Activated CD8-positive, alpha-beta memory T cell treated with anti-CD3 and anti-CD28 coated beads for 24 hours (primary cell): Measurements from ENCODE around the gene STK38L.
A peak's percentile ranks its signal among the peaks of the same experiment; 100 is the strongest.

Experiments
- DNase-seq: peaks from one replicate; pipeline ENCODE4 v3.0.0-alpha.2; 2020

The STK38L gene

DNA sequence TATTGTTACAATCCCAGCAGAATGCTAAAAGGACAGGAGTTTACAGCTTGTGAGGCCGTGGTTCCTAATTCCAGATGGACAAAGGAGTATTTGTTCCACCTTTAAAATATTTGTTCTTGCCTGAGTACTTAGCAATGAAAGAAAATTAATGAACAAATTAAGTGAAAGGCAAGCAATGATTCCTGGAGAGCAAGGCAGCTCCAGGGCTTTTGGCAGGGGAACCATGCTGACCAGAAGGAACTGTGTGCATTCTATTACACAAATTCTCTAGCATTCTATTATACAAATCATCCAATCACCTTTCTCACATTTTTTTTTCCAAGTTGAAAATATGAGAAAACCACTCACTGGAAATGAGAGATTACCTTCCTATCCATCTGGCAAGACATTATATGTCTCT lies 86.8 kb downstream of the STK38L start:
- no peak for DNase-seq

DNA sequence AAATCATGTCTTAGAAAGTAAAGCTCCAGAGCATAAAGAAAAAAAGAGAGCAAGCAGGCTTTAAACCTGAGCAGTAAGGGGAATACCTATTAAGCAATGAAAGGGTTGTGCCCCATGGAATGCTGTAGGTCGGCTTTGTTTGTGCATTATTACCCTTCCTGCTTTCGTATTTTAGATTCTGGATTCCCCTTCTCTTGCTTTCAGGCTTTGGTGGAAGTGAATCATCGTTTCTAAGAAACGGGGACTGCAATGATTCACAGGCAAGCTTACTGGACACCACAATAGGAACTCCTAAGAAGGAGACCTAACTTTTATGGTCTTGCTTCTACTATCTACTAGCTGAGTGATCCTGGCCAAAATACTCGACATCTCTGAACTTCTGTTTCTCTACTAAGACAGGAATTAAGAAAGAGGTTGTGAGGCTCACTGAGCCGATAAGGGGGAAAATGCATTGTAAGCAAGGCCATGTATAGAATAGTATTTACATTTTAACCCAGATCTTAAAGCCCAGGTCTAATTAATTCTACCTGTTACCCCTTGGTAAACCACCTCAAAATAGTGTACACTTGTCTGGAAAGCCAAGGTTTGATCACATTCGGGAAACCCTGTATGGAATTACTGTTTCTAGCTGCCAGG lies 87.3 kb downstream of the STK38L start:
- no peak for DNase-seq

DNA sequence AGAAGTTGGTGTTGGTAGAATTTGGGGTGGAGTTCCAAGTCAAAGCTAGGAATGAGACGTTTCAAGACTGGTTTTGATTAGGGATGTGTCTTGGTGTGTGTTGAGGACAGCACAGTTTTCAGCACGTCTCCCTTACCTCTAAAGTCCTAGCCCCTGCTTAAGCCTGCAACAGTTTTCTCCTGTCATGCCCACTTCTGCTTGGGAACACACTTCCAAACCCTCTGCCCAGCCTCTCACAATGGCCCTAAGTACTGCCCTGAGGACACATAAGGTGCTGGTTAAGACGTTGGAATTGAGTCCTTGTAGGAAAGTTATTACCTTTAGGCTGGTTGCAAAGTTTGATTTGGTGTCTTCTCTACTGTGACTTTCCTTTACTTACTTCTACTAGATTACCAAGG lies 87.8 kb downstream of the STK38L start:
- DNase-seq, result no peak

DNA sequence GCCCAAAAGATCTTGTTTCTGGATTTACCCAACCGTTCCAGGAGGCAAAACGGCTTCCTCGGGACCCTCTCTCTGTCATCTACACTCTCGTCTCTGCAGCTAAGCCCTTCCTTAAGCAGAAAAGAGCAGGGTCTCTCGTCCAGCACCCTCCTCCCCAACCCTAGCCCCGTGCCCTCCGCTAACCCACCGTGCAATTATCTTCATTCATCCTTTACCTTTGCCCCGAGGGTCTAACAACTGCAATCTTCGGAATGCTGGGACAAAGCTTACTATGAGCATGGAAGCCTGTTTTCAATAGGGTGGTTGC lies 88.3 kb downstream of the STK38L start:
- DNase-seq, result no peak

DNA sequence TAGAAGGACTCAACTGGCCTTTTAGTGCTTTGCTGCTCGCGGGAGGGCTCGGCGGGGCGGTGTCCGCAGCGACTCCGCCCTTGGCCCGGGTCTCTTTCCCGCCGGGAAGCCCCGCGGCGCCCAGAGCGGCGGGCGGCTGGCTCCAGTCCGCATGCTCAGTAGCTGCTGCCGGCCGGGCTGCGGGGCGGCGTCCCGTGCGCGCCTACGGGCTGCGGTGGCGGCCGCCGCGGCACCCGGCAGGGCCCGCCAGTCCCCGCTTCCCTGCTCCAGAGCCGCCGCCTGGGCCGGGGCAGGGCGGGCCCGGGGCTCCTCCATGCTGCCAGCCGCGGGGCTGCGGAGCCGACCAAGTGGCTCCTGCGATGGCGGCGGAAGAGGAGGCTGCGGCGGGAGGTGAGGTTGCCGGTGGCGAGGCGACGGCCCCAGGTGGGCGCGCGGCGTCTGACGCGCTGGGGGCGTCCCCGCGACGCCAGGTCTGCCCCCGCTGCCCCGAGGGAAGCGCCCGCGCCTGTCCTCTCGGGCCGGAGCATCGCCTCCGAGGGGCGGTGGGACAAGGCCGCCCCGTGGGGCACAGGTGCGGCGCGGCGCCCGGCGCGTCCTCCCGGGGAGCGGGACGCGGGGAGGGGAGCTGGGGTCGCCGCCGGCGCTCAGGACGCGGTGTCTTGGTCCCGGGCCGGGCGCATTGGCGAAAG lies 88.8 kb downstream of the STK38L start, which contains the start of gene BMAL2:
TSS of gene BMAL2 (plus strand) at position 123 of the 689 bp plus-strand sequence. CDS start at position 360, 237 bp downstream.
- DNase-seq, result peak; percentile 78

DNA sequence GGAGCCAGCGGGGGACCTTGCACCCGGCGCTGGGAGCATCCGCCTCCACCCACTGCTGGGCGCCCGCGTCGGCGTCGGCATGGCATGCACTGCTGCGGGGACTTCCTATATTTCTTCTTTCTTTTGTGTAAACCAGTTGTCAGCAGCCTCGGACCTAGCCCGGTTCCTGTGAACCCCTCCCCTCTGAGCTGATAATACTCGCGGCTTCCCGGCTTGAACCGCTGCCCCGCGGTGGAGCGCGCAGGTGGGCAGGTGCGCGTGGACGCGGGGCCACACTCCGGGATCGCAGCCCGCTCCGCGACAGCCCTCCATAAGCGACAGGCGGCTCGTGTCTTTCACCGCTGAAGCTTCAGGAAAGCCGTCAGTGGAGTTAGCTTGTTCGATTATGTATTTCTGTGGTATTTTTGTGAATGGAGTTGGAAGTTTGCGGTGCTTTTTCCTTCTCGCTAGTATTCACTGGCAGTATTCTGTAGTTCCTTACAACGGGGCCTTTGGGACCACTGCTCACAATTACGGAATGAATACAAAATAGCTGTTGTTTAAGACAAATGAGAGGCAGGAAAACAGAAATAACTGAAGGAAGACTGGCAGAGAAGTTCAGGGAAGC lies 89.4 kb downstream of the STK38L start:
- DNase-seq, result peak; percentile 75

DNA sequence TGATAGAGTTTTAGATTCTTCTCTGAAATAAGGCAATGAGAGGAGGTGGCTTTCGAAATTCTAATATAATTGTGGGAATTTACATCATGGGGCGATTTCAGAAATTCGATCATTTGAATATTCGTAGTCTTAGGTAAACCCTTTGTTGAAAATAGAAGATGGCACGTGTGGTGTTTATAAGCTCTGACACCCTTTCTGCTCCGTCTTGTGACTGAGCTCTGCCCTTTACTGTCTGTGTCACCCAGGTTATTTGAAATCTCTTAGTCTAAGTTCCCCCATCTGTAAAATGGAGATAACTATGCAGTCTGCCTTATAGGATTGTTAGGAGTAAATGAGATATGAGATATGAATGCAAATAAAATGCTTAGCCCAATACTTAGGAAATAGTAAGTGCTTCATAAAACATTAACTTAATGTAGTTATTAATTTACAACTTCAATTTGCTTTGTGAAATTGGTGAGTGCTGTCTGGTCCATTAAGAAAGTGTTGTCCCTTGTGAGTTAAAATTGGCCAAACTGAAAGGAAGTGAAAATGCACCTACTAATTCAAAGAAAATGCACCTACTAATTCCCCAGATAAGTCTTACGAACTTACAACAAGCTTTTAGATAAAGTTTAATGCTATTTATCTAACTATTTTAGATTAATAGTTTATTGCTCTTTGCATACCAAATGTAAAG lies 90.1 kb downstream of the STK38L start:
- no peak for DNase-seq

DNA sequence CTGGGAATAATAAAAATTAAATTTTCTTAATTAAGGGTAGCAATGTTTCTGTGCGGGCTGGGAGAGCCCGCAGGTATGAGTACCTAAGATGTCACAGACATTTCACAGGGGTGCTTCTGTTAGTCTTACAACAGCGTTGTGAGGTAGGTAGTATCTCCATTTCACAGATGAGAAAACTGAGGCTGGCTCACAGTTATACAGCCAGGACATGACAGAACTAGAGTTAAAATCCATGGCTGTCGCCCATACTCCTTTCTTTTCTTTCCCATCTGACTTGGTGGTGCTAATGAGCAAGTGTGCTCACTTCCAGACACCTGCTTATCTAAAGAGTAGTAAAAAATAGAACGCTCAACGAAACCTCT lies 90.6 kb downstream of the STK38L start:
- no peak for DNase-seq

DNA sequence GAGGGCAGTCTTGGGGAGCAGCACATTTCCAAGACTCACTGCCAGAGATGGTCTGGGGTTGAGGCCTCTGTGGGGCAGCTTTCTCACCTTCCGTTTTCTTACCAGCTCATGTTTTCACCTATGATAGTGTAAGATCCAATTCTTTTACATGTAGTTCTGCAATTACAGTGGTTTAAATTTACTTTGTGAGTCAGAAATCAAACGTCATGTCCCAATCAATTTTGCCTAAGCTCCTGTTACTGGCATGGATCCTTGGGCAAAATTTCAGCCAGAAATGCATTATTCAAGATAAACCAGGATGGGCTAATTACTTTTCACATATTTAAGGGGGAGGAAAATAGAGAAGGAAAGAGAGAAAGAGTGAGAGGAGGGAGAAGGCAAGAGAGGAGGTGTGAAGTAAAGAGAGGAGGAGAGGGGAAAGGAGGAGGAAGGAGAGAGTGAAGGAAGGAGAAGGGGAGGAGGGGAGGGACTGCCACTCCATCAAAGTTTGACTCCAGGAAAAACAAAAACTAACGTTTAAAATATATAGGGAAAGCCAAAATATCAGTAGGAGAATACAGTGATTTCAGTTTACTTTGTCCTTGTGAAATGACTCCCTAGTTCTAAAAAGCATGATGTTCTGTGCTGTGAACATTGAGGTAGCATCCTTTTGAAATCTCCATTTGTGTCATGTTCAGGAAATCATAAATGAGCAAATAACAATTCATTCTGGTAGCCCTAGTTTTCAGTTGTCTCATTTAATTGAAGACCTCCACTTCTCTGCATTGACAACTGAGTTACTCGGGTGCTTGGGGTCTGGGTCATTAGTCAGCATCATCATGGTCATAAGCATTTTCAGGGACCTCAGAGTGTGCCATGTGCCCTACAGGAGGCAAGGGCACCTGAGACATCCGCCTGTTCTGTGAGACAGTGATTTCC lies 91.5 kb downstream of the STK38L start:
- DNase-seq, result no peak

DNA sequence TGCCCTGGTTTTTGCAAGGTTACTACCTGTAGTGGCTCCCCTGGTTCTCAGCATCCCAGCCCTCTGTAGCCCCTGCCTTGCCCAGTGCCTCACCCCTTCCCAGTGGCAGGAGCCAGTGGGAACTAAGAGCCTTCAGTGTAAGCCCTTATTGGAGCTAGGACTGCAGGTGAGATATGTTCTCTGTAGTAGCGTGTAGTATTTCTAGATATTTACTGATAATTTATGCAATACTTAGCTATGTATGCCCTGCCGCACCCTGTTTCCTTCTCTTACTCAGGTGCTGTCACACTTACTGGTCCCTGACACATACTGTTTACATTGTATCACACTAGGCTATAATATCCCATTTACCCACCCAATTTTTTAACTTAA lies 92.2 kb downstream of the STK38L start:
- no peak for DNase-seq

DNA sequence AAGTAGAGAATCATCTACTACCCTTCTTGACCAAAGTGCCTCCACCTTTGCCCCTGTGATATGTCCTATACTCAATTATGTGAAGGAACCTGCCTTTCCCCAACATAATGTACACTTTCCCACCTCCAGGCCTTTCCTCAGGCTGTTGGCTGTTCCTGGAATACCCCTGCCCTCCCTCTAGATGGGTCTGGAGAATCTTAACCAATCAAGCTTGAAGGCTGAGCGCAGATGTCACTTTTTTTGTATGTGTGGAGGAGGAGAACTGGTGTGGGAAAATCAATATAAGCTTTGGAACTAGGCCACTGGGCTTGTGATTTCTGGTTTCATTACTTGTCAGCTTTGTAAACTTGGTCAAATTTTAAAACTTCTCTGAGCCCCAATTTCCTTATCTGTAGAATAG lies 93.3 kb downstream of the STK38L start:
- DNase-seq, result no peak

DNA sequence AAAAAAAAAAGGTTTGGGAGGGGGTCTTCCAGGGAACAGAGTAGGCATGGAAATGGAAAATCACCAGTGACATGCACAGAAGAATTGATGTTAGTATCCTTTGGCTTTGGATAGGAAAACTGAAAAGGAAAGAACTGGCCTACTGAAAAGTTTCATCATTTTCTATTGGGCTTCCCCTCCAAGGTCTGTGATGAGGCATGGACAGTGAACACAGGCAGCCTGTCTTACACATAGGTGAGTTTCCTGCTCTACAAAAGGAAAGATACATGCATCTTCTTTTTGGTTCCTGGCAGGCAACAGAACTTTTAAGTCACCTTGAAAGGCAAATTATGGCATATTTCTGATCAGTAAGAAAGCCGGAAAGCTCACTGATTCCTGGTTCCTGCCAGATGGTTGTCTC lies 94.4 kb downstream of the STK38L start:
- no peak for DNase-seq

DNA sequence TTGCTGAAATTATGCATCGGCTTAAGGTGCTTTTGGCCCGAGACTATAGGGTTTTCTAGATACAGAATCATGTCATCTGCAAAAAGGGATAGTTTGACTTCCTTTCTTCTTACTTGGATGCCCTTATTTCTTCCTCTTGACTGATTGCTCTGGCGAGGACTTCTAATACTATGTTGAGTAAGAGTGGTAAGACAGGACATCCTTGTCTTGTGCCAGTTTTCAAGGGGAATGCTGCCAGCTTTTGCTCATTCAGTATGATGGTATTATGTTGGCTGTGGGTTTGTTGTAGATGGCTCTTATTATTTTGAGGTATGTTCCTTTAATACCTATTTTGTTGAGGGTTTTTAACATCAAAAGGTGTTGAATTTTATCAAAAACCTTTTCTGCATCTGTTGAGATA lies 96.9 kb downstream of the STK38L start:
- DNase-seq, result no peak

DNA sequence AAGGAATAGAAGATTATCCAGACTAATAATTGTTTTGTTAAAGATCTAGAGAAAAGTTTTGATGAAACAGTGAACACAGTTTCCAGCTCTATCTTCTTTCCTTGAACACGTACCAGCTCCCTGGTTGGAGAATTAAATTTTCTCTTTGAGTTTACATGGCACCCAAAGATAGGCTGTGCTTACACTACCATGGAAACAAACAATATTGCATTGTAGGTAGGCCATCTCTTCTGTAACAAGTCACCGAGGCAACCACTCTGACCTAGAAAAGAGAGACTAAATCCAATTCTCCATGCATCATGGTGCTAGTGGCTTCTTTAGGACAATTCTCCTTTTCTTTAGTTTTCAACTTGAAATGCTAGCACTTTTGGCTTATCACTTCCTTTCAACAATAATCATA lies 98.5 kb downstream of the STK38L start:
- DNase-seq, result no peak

DNA sequence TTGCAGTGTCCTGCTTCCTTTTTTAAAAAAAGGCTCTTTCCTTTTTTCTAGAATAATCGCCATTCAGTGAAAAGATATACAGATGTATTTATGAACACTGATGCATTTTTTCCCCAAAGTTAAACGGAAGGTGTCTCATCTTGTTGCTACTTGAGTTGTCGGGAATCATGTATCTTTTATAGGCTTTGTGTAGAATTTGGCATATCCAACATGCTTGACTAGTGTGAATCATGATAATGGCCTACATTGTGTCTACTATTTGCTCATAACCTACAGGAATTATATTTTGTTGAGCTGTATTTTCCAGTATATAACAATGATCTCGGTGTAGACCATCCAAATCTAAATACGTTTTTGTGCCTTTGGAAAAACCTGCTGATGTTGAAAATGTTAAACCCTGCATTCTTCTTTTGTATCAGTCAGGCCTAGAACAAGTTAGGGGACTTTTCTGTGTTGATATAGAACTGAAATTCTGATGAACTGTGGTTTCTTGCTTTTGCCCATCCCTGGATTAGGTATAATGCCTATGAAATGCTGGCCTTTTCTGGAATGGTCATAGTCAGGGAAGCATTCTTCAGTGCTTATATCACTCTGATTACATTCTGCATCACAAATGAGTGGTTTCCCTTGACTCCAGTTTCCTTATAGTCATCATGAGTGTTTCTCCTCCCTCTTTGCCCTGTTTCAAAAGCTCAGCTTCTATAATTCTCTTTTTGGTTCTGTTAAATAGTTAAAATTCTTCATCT lies 99.3 kb downstream of the STK38L start:
- DNase-seq, result no peak

DNA sequence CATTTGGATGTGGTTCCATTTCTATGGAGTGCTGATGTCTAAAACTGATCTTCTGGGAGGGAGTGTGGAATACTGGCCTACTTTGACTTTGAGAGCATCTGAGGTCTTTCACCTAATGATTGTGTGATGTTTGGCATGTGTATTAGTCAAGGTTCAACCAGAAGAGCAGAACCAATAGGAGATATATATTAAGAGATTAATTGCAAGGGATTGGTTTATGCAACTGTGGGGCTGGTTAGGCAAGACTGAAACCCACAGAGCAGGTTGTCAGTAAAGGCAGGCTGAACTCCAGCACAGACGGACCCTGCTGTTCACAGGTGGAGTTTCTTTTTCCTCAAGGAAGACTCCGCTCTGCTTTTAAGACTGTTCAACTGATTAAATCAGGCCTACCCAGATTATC lies 100.2 kb downstream of the STK38L start:
- DNase-seq, result no peak

DNA sequence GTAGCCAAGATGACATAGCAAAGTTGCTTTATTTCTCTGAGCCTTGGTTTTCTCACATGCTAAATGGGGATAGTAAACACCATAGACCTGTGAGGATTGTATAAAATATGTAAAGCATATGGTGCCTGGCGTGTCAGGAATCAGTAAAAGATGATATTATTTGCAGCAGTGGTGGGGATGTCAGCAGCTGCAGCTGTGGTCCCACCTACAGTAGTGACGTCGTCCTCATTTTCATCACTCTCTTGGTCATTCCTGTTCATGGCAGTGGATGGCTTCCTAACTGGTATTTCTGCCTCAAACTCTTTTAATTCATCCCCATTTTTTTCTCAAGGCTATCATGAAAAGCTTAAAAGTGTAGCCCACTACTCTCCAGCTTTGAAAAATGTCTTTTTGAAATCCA lies 100.7 kb downstream of the STK38L start:
- DNase-seq, result no peak

DNA sequence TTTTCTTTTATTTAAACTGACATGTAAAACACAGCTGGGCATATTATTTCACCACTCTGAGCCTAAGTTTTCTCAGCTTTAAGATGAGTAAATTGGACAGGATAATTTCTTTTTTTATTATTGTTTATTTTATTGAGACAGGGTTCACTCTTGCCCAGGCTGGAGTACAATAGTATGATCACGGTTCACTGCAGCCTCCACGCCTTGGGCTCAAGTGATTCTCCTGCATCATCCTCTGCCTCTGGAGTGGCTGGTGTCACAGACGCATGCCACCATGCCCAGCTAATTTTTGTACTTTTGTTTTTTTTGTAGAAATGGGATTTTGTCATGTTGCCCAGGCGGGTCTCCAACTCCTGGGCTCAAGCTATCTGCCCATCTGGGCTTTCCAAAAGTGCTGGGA lies 101.3 kb downstream of the STK38L start:
- no peak for DNase-seq

DNA sequence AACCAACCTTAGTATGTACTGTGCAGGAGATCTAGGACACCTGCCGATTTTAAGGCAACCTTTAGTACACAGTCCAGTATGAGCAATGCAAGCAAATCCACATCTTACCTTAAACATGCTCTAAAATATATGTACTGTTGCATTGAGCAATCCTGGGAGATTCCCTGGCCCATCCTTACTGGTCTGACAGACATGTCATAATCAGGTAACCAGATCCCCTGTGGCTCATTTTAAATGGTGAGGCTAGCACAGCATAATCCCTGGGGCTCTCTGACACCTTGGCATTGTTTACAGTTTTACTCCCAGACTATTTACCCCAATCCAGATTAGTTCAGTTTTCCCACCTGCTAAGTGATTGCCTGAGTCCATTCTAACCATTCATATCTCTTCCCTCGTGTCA lies 103.7 kb downstream of the STK38L start:
- DNase-seq, result no peak

DNA sequence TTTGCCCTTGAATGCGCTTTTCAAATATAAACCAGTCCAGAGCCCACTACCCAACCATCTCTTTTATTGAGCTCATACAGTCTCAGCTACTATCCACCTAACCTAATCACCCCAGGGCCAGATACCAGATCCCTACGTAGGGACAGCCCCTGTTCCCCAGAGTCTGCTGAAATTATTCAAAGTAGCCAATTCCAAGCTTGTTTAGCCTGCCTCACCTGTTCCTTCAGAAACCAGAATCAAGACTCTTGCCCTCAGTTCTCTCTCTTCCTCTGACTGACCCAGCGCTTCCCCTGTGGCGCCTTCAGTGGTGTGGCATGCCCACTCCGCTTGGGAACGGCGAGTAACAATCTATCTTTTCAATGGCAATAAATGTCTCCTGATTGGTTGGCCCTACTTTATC lies 107.4 kb downstream of the STK38L start:
- DNase-seq, result no peak

DNA sequence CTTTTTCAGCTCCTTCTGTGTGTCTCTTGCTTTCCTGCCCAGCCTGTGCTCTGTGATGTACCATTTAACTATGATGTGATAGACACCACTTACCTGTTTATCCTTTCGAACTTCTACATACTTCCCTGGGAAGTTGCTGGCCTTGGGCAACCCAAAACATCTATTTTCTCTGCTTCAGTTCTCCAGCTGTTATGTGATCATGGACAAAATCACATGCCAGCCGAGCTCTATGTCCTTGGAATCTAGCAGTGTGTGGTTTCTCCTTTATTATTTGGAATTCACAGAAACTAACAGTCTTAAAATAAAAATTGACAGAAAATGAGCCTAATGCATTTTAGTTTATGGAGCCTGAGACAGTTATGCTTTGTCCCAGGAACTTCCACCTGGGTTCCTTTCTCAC lies 111.4 kb downstream of the STK38L start:
- DNase-seq, result no peak

DNA sequence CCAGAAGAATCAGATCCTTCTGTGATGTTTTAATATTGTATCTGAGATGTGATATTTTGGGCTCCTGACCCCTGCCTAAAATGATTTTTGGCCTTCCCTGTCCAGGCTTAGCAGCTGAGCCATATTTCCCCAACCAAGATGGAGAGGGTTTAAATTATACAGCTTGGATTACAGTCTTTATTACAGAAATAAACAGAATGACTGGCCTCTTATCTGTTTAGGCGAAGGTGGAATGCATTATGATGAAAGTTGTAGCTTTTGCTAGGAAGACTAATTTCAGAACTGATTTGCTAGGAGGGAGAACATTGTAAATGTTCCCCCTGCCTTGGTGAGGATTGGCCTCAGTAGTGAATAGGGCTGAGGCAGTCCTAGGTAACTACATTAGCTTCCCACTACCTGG lies 111.9 kb downstream of the STK38L start:
- DNase-seq, result no peak
